ENCODE data around the gene TPCN1.

Gene TPCN1

DNA sequence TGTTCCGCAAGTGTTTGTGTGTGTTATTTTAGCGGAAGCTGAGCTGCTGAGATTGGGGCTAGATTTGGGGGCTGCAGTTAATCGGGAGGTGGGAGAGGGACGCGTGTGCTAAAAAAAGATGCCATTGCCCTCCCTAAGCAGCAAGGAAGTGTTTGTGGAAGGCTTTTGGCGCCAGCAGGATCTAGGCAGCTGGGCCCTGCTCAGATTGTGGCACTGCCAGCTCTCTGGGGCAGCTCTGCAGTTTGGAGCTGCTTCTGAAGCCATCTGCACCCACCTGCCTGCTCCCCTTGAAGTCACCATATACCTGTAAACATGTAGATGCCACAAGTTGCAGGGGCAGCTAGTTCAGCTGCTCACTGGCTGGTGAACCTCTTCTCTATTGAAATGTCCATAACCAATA, 28.8 kb downstream of the TPCN1 start:
- Histone ChIP-seq H3K36me3 (ENCODE audit: insufficient read depth) (no peaks in the 10 kb centered on the region), H3K27me3 (ENCODE audit: insufficient read depth, low read depth) (no peaks in the 10 kb centered on the region), H3K4me1 (ENCODE audit: low read depth, poor library complexity, severe bottlenecking) (no peaks in the 10 kb centered on the region), H4K20me1 (ENCODE audit: insufficient read depth) (no peaks in the 10 kb centered on the region), H3K9ac (no peak overlapping the region), H2AFZ (ENCODE audit: low read depth) (no peak overlapping the region), H3K79me2 (ENCODE audit: insufficient read depth, low read depth) (no peaks in the 10 kb centered on the region), H3K4me2 (no peak overlapping the region), H3K27ac (no peak overlapping the region), H3K4me3 (IDR thresholded peaks at IDR 0.05; ENCODE audit: insufficient read depth, low read depth, low read length) (no peak overlapping the region)
- TF ChIP-seq CTCF (conservative IDR thresholded peaks at IDR 0.05; ENCODE audit: low read depth, low read length): no peak

GRCh38 chr12:113251404-113252070, 30.3 kb downstream of the TPCN1 start:
- Histone ChIP-seq H3K4me2 (no peak overlapping the region), H4K20me1 (ENCODE audit: insufficient read depth) (no peaks in the 10 kb centered on the region), H3K36me3 (ENCODE audit: insufficient read depth) (no peaks in the 10 kb centered on the region), H3K9ac (no peak overlapping the region), H3K27me3 (ENCODE audit: insufficient read depth, low read depth) (no peaks in the 10 kb centered on the region), H3K27ac (no peak overlapping the region), H3K4me3 (IDR thresholded peaks at IDR 0.05; ENCODE audit: insufficient read depth, low read depth, low read length) (no peak overlapping the region), H3K79me2 (ENCODE audit: insufficient read depth, low read depth) (no peaks in the 10 kb centered on the region), H2AFZ (ENCODE audit: low read depth) (no peak overlapping the region), H3K4me1 (ENCODE audit: low read depth, poor library complexity, severe bottlenecking) (no peaks in the 10 kb centered on the region)
- no peak for TF ChIP-seq CTCF (conservative IDR thresholded peaks at IDR 0.05; ENCODE audit: low read depth, low read length)

- H3K4me3 ChIP-seq (IDR thresholded peaks at IDR 0.05; ENCODE audit: insufficient read depth, low read depth, low read length): no peak overlapping the region
- no peaks in the 10 kb centered on the region for H3K4me1 ChIP-seq (ENCODE audit: low read depth, poor library complexity, severe bottlenecking)
- TF ChIP-seq CTCF (conservative IDR thresholded peaks at IDR 0.05; ENCODE audit: low read depth, low read length): no peak
- no peaks in the 10 kb centered on the region for H4K20me1 ChIP-seq (ENCODE audit: insufficient read depth)
- no peaks in the 10 kb centered on the region for H3K36me3 ChIP-seq (ENCODE audit: insufficient read depth)
- H3K9ac ChIP-seq: no peak overlapping the region
- H3K27ac ChIP-seq: no peak overlapping the region
- no peak overlapping the region for H3K4me2 ChIP-seq
- H2AFZ ChIP-seq (ENCODE audit: low read depth): no peak overlapping the region
- no peaks in the 10 kb centered on the region for H3K27me3 ChIP-seq (ENCODE audit: insufficient read depth, low read depth)
- H3K79me2 ChIP-seq (ENCODE audit: insufficient read depth, low read depth): no peaks in the 10 kb centered on the region
These were observed 31.2 kb downstream of the TPCN1 start for GRCh38 chr12:113252494-113252893.

GRCh38 chr12:113253532-113254285, 32.4 kb downstream of the TPCN1 start:
- H3K27ac ChIP-seq: no peak overlapping the region
- no peak overlapping the region for H3K9ac ChIP-seq
- H4K20me1 ChIP-seq (ENCODE audit: insufficient read depth): no peaks in the 10 kb centered on the region
- no peaks in the 10 kb centered on the region for H3K79me2 ChIP-seq (ENCODE audit: insufficient read depth, low read depth)
- no peak overlapping the region for H2AFZ ChIP-seq (ENCODE audit: low read depth)
- H3K27me3 ChIP-seq (ENCODE audit: insufficient read depth, low read depth): no peaks in the 10 kb centered on the region
- H3K36me3 ChIP-seq (ENCODE audit: insufficient read depth): no peaks in the 10 kb centered on the region
- no peaks in the 10 kb centered on the region for H3K4me1 ChIP-seq (ENCODE audit: low read depth, poor library complexity, severe bottlenecking)
- TF ChIP-seq CTCF (conservative IDR thresholded peaks at IDR 0.05; ENCODE audit: low read depth, low read length): no peak
- no peak overlapping the region for H3K4me3 ChIP-seq (IDR thresholded peaks at IDR 0.05; ENCODE audit: insufficient read depth, low read depth, low read length)
- H3K4me2 ChIP-seq: no peak overlapping the region

Data from KMS-11 (cell line).